Smooth muscle cell (in vitro differentiated cells): ENCODE results near the gene FDPS. TPM values are rescaled to one million over a fixed set of nuclear protein-coding genes. Genes with fewer than 3 reads are reported as not detected.

Source experiments
- DNase-seq: peaks from one replicate; lab custom pipeline; 2025; ENCODE audit not compliant: unreplicated experiment; lab: John Stamatoyannopoulos, UW
- H2AFZ ChIP-seq: fragments of 200-600 bp; sonication (generic); 2 replicates; pipeline ENCODE4 v1.6.0; 2016; ENCODE audit warnings: antibody characterized with exemption, low read depth, mild to moderate bottlenecking
- H3F3A ChIP-seq: fragments of 200-600 bp; sonication (generic); 2 replicates; pipeline ENCODE4 v1.6.0; 2017; ENCODE audit warnings: antibody characterized with exemption, low read depth
- H3K27ac ChIP-seq: fragments of 200-600 bp; sonication (generic); 2 replicates; pipeline ENCODE4 v1.5.1; 2016; ENCODE audit warnings: low read depth, mild to moderate bottlenecking
- H3K27me3 ChIP-seq: fragments of 200-600 bp; sonication (generic); 2 replicates; pipeline ENCODE4 v1.6.1; 2016; ENCODE audit warnings: low read depth, mild to moderate bottlenecking
- H3K36me3 ChIP-seq: fragments of 200-600 bp; sonication (generic); 2 replicates; pipeline ENCODE4 v1.5.1; 2016; ENCODE audit warnings: low read depth
- H3K4me1 ChIP-seq: fragments of 200-600 bp; sonication (generic); 2 replicates; pipeline ENCODE4 v1.5.1; 2016; ENCODE audit warnings: low read depth
- H3K4me2 ChIP-seq: fragments of 200-600 bp; sonication (generic); 2 replicates; pipeline ENCODE4 v1.6.0; 2016; ENCODE audit warnings: mild to moderate bottlenecking
- H3K4me3 ChIP-seq: fragments of 200-600 bp; sonication (generic); 2 replicates; pipeline ENCODE4 v1.5.1; 2016; ENCODE audit warnings: mild to moderate bottlenecking
- H3K79me2 ChIP-seq: fragments of 200-600 bp; sonication (generic); 2 replicates; pipeline ENCODE4 v1.6.0; 2016; ENCODE audit warnings: low read depth, mild to moderate bottlenecking
- H3K9ac ChIP-seq: fragments of 200-600 bp; sonication (generic); 2 replicates; pipeline ENCODE4 v1.6.0; 2016; ENCODE audit warnings: low read depth
- H3K9me3 ChIP-seq: fragments of 200-600 bp; sonication (generic); replicated peaks from 2 replicates; pipeline ENCODE4 v1.5.1; 2016; ENCODE audit warnings: low read depth
- H4K20me1 ChIP-seq: fragments of 200-600 bp; sonication (generic); 2 replicates; pipeline ENCODE4 v1.6.0; 2016; ENCODE audit warnings: low read depth
- WGBS: methylation state at CpG from one replicate; pipeline ENCODE4 v1.1.7; 2016; ENCODE audit warnings: low lambda C conversion rate; 5-methylcytosine and 5-hydroxymethylcytosine counted together
- polyA plus RNA-seq: library from polyadenylated mRNA; unstranded; fragments of >200 nt; fragmentation: Nextera tagmentation; extraction: Ambion mirVana; gene quantifications from 2 replicates; pipeline ENCODE4 v1.2.1, GENCODE V29; 2016
- total RNA-seq: library from RNA; depleted of rRNA; stranded (reverse); fragments of >200 nt; gene quantifications from 2 replicates; pipeline ENCODE4 v1.2.3, GENCODE V29; 2014
- TF ChIP-seq, protein P1 (sequence below): fragments of 200-600 bp; sonication (generic); IDR thresholded peaks from 2 replicates; pipeline ENCODE4 v1.5.1; 2017; ENCODE audit warnings: borderline replicate concordance, mild to moderate bottlenecking, antibody characterized with exemption; ENCODE audit not compliant: insufficient read depth, poor library complexity, severe bottlenecking

Gene FDPS
- total and polyA plus RNA-seq, 2 experiments from 2014 or later = 104 to 299 TPM

DNA sequence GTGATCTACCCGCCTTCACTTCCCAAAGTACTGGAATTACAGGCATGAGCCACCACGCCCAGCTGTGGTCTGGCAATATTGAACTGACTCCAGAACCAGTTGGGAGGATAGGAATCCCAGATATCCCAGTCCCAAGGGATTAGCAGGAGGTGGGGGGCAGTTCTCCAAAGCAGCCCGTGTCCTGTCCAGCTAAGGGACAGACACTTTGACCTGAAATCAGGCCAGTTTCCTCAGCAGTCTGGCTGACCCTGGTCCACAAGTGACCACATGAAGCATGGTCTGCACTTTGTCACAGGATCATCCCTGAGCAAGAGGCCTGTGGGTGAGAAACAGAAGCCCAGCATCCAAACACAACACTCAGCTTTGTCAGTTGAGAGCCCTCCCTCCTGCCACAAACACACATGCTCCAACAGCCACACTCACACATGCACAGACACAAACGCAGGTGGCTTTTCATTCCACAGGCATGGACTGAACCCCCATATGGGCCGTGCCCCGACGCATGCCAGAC is 2.7 kb upstream of the FDPS start:
- Histone ChIP-seq H3K36me3 (no peaks in the 10 kb centered on the region), H4K20me1 (peaks cover 5% of the 10 kb centered on the region), H3K27me3 (no peaks in the 10 kb centered on the region), H3K9me3 (no peaks in the 10 kb centered on the region), H3K9ac (no peak overlapping the region), H2AFZ (no peak overlapping the region), H3K27ac (no peak overlapping the region), H3F3A (peaks cover 6% of the 10 kb centered on the region), H3K4me2 (no peak overlapping the region), H3K79me2 (peaks cover 23% of the 10 kb centered on the region), H3K4me1 (peaks cover 14% of the 10 kb centered on the region), H3K4me3 (no peak overlapping the region)
- no peak for DNase-seq
- WGBS = 68% methylated on average over 7 of the region's 7 CpGs
- TF ChIP-seq, protein P1, sequence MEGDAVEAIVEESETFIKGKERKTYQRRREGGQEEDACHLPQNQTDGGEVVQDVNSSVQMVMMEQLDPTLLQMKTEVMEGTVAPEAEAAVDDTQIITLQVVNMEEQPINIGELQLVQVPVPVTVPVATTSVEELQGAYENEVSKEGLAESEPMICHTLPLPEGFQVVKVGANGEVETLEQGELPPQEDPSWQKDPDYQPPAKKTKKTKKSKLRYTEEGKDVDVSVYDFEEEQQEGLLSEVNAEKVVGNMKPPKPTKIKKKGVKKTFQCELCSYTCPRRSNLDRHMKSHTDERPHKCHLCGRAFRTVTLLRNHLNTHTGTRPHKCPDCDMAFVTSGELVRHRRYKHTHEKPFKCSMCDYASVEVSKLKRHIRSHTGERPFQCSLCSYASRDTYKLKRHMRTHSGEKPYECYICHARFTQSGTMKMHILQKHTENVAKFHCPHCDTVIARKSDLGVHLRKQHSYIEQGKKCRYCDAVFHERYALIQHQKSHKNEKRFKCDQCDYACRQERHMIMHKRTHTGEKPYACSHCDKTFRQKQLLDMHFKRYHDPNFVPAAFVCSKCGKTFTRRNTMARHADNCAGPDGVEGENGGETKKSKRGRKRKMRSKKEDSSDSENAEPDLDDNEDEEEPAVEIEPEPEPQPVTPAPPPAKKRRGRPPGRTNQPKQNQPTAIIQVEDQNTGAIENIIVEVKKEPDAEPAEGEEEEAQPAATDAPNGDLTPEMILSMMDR = no peak

DNA sequence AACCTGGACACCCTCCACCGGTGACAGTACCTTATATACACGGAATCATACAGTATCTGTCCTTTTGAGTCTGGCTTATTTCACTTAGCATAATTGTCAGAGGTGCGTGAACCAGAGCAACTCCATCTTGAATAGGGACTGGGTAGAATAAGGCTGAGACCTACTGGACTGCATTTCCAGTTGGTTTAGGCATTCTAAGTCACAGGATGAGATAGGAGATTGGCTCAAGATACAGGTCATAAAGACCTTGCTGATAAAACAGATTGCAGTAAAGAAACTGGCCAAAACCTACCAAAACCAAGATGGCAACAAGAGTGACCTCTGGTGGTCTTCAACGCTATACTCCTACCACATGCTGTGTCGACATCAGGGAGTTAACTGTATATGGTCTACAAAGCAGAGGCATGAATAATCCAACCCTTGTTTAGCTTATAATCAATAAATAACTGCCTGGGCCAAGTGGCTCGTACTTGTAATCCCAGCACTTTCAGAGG is 1.4 kb upstream of the FDPS start:
- Histone ChIP-seq H3K9ac (no peak overlapping the region), H4K20me1 (peaks cover 11% of the 10 kb centered on the region), H3K4me2 (no peak overlapping the region), H3K27me3 (no peaks in the 10 kb centered on the region), H3K36me3 (no peaks in the 10 kb centered on the region), H3K9me3 (no peaks in the 10 kb centered on the region), H3K4me1 (peaks cover 16% of the 10 kb centered on the region), H3F3A (peaks cover 6% of the 10 kb centered on the region), H2AFZ (no peak overlapping the region), H3K79me2 (peaks cover 36% of the 10 kb centered on the region), H3K27ac (no peak overlapping the region), H3K4me3 (no peak overlapping the region)
- WGBS = 72% methylated on average over 6 of the region's 6 CpGs
- TF ChIP-seq, protein P1 = peak; percentile 37
- no peak for DNase-seq

DNA sequence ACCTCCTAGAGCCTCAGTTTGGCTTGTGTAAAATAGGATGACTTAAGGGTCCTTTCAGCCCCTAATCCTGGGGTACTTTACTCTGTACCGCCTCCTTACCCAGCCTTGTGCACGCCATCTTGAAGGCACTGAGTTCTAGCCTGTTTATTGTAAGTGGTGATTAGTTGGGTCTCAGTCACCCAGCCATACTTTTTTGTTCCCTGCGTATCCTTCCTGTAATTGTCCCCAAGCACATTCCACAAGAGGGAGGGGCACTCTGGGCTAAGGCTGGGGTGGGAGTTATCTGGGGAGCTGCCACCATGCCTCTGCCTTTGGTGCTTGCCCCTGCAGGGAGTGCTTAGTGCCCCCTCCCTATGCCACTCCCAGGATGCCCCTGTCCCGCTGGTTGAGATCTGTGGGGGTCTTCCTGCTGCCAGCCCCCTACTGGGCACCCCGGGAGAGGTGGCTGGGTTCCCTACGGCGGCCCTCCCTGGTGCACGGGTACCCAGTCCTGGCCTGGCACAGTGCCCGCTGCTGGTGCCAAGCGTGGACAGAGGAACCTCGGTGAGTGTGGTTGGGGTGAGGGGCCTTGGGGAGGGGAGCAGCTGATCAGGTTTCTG is 856 bp downstream of the FDPS start:
- TF ChIP-seq, protein P1 = no peak
- Histone ChIP-seq H3F3A (peaks cover 6% of the 10 kb centered on the region), H3K9ac (peak overlapping the region; percentile 89), H3K4me2 (peak overlapping the region; percentile 97), H4K20me1 (peaks cover 23% of the 10 kb centered on the region), H3K4me1 (peaks cover 16% of the 10 kb centered on the region), H3K27ac (peak overlapping the region; percentile 76), H3K36me3 (no peaks in the 10 kb centered on the region), H3K79me2 (peaks cover 37% of the 10 kb centered on the region), H3K9me3 (no peaks in the 10 kb centered on the region), H3K27me3 (no peaks in the 10 kb centered on the region), H3K4me3 (peak overlapping the region; percentile 71), H2AFZ (no peak overlapping the region)
- no peak for DNase-seq
- WGBS = 34% methylated on average over 11 of the region's 11 CpGs

DNA sequence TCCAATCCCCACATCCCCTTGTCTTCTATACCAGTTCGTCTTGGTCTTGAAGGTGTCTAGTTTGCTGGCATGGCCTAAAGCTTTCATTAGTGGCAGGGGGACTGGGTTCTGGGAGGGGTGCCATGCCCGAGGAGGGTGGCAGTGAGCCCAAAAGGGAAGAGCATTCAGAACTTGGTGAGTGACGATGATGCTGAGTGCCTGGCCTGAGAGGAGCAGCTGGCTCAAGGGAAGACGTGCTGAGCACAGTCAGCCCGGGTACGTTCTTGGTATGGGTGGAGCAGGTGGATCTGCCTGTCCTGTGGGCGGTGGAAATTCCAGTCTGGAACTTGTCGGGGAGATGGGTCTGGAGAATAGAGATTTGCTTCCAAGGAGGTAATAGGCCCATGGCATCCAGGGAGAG is 4.6 kb downstream of the FDPS start:
- 84% methylated on average over 8 of the region's 8 CpGs for WGBS
- Histone ChIP-seq H2AFZ (no peak overlapping the region), H3K4me3 (no peak overlapping the region), H3K36me3 (no peaks in the 10 kb centered on the region), H4K20me1 (peaks cover 38% of the 10 kb centered on the region), H3K4me1 (peaks cover 16% of the 10 kb centered on the region), H3K4me2 (no peak overlapping the region), H3K27ac (no peak overlapping the region), H3K9ac (no peak overlapping the region), H3K79me2 (peaks cover 37% of the 10 kb centered on the region), H3K27me3 (no peaks in the 10 kb centered on the region), H3F3A (peaks cover 6% of the 10 kb centered on the region), H3K9me3 (no peaks in the 10 kb centered on the region)
- TF ChIP-seq, protein P1 = no peak
- no peak for DNase-seq
